IPS DF 4.7 (cell line): Measurements from ENCODE around the gene DUSP21.
"Not testable (repeated sequence)": the region's sequence is repeated elsewhere in the genome, so short reads cannot be mapped to it uniquely, and the experiment has no call there.

Experiments used
- DNase-seq: peaks from one replicate; pipeline ENCODE4 v3.0.0-alpha.2; 2013; ENCODE audit warnings: low spot score; ENCODE audit errors: extremely low read depth

Gene DUSP21

GRCh38 chrX:44876086-44876485 is 32.3 kb downstream of the DUSP21 start:
- DNase-seq = no peak

GRCh38 chrX:44876767-44877166 is 32.9 kb downstream of the DUSP21 start:
- DNase-seq = no peak

- no peak for DNase-seq
Observed at GRCh38 chrX:44878780-44879179, 35.0 kb downstream of the DUSP21 start.

GRCh38 chrX:44881549-44881948 is 37.7 kb downstream of the DUSP21 start:
- DNase-seq = no peak

GRCh38 chrX:44882635-44883034 is 38.8 kb downstream of the DUSP21 start:
- DNase-seq = no peak

GRCh38 chrX:44884944-44885343 is 41.1 kb downstream of the DUSP21 start:
- DNase-seq = no peak

GRCh38 chrX:44889824-44890223 is 46.0 kb downstream of the DUSP21 start:
- no peak for DNase-seq

GRCh38 chrX:44890247-44890646 is 46.4 kb downstream of the DUSP21 start:
- no peak for DNase-seq

- DNase-seq = not testable (repeated sequence)
Observed at GRCh38 chrX:44890687-44891086, 46.9 kb downstream of the DUSP21 start.

GRCh38 chrX:44891642-44892041 is 47.8 kb downstream of the DUSP21 start:
- DNase-seq = no peak
